ENCODE measurements around the gene ALKBH5.

- TF ChIP-seq, protein P1, sequence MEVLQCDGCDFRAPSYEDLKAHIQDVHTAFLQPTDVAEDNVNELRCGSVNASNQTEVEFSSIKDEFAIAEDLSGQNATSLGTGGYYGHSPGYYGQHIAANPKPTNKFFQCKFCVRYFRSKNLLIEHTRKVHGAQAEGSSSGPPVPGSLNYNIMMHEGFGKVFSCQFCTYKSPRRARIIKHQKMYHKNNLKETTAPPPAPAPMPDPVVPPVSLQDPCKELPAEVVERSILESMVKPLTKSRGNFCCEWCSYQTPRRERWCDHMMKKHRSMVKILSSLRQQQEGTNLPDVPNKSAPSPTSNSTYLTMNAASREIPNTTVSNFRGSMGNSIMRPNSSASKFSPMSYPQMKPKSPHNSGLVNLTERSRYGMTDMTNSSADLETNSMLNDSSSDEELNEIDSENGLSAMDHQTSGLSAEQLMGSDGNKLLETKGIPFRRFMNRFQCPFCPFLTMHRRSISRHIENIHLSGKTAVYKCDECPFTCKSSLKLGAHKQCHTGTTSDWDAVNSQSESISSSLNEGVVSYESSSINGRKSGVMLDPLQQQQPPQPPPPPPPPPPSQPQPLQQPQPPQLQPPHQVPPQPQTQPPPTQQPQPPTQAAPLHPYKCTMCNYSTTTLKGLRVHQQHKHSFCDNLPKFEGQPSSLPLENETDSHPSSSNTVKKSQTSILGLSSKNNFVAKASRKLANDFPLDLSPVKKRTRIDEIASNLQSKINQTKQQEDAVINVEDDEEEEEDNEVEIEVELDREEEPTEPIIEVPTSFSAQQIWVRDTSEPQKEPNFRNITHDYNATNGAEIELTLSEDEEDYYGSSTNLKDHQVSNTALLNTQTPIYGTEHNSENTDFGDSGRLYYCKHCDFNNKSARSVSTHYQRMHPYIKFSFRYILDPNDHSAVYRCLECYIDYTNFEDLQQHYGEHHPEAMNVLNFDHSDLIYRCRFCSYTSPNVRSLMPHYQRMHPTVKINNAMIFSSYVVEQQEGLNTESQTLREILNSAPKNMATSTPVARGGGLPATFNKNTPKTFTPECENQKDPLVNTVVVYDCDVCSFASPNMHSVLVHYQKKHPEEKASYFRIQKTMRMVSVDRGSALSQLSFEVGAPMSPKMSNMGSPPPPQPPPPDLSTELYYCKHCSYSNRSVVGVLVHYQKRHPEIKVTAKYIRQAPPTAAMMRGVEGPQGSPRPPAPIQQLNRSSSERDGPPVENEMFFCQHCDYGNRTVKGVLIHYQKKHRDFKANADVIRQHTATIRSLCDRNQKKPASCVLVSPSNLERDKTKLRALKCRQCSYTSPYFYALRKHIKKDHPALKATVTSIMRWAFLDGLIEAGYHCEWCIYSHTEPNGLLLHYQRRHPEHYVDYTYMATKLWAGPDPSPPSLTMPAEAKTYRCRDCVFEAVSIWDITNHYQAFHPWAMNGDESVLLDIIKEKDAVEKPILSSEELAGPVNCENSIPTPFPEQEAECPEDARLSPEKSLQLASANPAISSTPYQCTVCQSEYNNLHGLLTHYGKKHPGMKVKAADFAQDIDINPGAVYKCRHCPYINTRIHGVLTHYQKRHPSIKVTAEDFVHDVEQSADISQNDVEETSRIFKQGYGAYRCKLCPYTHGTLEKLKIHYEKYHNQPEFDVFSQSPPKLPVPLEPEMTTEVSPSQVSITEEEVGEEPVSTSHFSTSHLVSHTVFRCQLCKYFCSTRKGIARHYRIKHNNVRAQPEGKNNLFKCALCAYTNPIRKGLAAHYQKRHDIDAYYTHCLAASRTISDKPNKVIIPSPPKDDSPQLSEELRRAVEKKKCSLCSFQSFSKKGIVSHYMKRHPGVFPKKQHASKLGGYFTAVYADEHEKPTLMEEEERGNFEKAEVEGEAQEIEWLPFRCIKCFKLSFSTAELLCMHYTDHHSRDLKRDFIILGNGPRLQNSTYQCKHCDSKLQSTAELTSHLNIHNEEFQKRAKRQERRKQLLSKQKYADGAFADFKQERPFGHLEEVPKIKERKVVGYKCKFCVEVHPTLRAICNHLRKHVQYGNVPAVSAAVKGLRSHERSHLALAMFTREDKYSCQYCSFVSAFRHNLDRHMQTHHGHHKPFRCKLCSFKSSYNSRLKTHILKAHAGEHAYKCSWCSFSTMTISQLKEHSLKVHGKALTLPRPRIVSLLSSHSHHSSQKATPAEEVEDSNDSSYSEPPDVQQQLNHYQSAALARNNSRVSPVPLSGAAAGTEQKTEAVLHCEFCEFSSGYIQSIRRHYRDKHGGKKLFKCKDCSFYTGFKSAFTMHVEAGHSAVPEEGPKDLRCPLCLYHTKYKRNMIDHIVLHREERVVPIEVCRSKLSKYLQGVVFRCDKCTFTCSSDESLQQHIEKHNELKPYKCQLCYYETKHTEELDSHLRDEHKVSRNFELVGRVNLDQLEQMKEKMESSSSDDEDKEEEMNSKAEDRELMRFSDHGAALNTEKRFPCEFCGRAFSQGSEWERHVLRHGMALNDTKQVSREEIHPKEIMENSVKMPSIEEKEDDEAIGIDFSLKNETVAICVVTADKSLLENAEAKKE (CRISPR knock-in tag; IDR thresholded peaks at IDR 0.05): no peak
- TF ChIP-seq JUNB (IDR thresholded peaks at IDR 0.05; ENCODE audit: unreplicated experiment): no peak
Measured at GRCh38 chr17:18144261-18144660, 39.4 kb upstream of the ALKBH5 start.

Data from GM23338 (cell line).